HEK293 (cell line): ENCODE measurements around the gene MEX3A.

Experiments
- CTCF ChIA-PET: fragments of 350-600 bp; formaldehyde crosslinking; extraction: SDS; loops from one replicate; lab custom pipeline; 2021; ENCODE audit warnings: antibody characterized with exemption; lab: Yijun Ruan, JAX
- POLR2A ChIA-PET: fragments of 300-600 bp; formaldehyde crosslinking; extraction: SDS; loops from one replicate; lab custom pipeline; 2020; ENCODE audit warnings: antibody characterized with exemption, inconsistent platforms; lab: Yijun Ruan, JAX
- H3K27ac ChIP-seq: fragments of 200-500 bp; sonication (Bioruptor generic); 2 replicates; pipeline ENCODE4 v1.5.1; 2014; ENCODE audit warnings: low read depth, low read length, control low read depth, inconsistent platforms; ENCODE audit errors: extremely low read depth
- H3K36me3 ChIP-seq, 2 experiments: fragments of 200-500 bp in 1 of 2; sonication (Bioruptor generic) in 1 of 2; 1 replicate in 1 of 2; 2 replicates in 1 of 2; pipeline ENCODE4 v1.5.1; 2014 to 2017; ENCODE audit warnings: inconsistent platforms in 2 of 2, low read length in 2 of 2; ENCODE audit not compliant: control insufficient read depth in 2 of 2, insufficient read depth in 1 of 2
- H3K4me1 ChIP-seq: fragments of 200-500 bp; sonication (Bioruptor generic); 2 replicates; pipeline ENCODE4 v1.5.1; 2014; ENCODE audit warnings: mild to moderate bottlenecking, low read length, inconsistent platforms; ENCODE audit not compliant: control insufficient read depth, insufficient read depth
- H3K4me3 ChIP-seq: 2 replicates; pipeline ENCODE4 v1.5.1; 2011; ENCODE audit warnings: low read depth, mild to moderate bottlenecking, control low read depth, low read length, moderate library complexity
- H3K9me3 ChIP-seq: fragments of 200-500 bp; sonication (Bioruptor generic); 2 replicates; pipeline ENCODE4 v1.5.1; 2014; ENCODE audit warnings: low read depth, low read length, inconsistent platforms; ENCODE audit not compliant: control insufficient read depth, insufficient read depth
- FEZF1 ChIP-seq: fragments of 450-650 bp; formaldehyde crosslinking; IDR thresholded peaks from 2 replicates; pipeline ENCODE4 v1.5.1; 2016; ENCODE audit warnings: missing biosample characterization, missing genetic modification characterization
- GFI1B ChIP-seq: fragments of 450-650 bp; formaldehyde crosslinking; IDR thresholded peaks from 2 replicates; pipeline ENCODE4 v1.5.1; 2016; ENCODE audit warnings: missing biosample characterization, missing genetic modification characterization
- PRDM1 ChIP-seq: fragments of 450-650 bp; formaldehyde crosslinking; IDR thresholded peaks from 2 replicates; pipeline ENCODE4; 2016; ENCODE audit warnings: missing biosample characterization, missing genetic modification characterization
- ZBTB17 ChIP-seq: fragments of 450-650 bp; formaldehyde crosslinking; IDR thresholded peaks from 2 replicates; pipeline ENCODE4 v1.5.1; 2016; ENCODE audit warnings: missing biosample characterization, missing genetic modification characterization
- ZBTB21 ChIP-seq: fragments of 450-650 bp; formaldehyde crosslinking; IDR thresholded peaks from 2 replicates; pipeline ENCODE4 v1.5.1; 2017; ENCODE audit warnings: missing biosample characterization, missing genetic modification characterization
- ZNF132 ChIP-seq: fragments of 450-650 bp; formaldehyde crosslinking; IDR thresholded peaks from 2 replicates; pipeline ENCODE4 v1.5.1; 2017; ENCODE audit warnings: missing biosample characterization, missing genetic modification characterization, borderline replicate concordance
- ZNF18 ChIP-seq: fragments of 450-650 bp; formaldehyde crosslinking; IDR thresholded peaks from 2 replicates; pipeline ENCODE4 v1.5.1; 2016; ENCODE audit warnings: missing biosample characterization, missing genetic modification characterization
- ZNF214 ChIP-seq: fragments of 450-650 bp; formaldehyde crosslinking; IDR thresholded peaks from 2 replicates; pipeline ENCODE4 v1.5.1; 2017; ENCODE audit warnings: missing biosample characterization, mild to moderate bottlenecking, missing genetic modification characterization, borderline replicate concordance
- ZNF37A ChIP-seq: fragments of 450-650 bp; IDR thresholded peaks from 2 replicates; pipeline ENCODE4 v1.5.1; 2018; ENCODE audit warnings: missing biosample characterization, missing genetic modification characterization
- ZNF391 ChIP-seq: fragments of 450-650 bp; formaldehyde crosslinking; IDR thresholded peaks from 2 replicates; pipeline ENCODE4 v1.5.1; 2016; ENCODE audit warnings: low read depth, missing biosample characterization, missing genetic modification characterization, borderline replicate concordance
- ZNF518A ChIP-seq: fragments of 450-650 bp; formaldehyde crosslinking; conservative IDR thresholded peaks from 2 replicates; pipeline ENCODE4 v1.5.1; 2016; ENCODE audit warnings: low read depth, missing biosample characterization, missing genetic modification characterization
- ZNF544 ChIP-seq: fragments of 450-650 bp; formaldehyde crosslinking; IDR thresholded peaks from 2 replicates; pipeline ENCODE4 v1.5.0; 2017; ENCODE audit warnings: missing biosample characterization, missing genetic modification characterization
- ZNF558 ChIP-seq: fragments of 450-650 bp; formaldehyde crosslinking; IDR thresholded peaks from 2 replicates; pipeline ENCODE4 v1.5.1; 2016; ENCODE audit warnings: missing biosample characterization, missing genetic modification characterization
- ZNF76 ChIP-seq: fragments of 450-650 bp; formaldehyde crosslinking; IDR thresholded peaks from 2 replicates; pipeline ENCODE4; 2016; ENCODE audit warnings: low read depth, missing biosample characterization, missing genetic modification characterization, borderline replicate concordance
- ZNF830 ChIP-seq: fragments of 450-650 bp; IDR thresholded peaks from 2 replicates; pipeline ENCODE4 v1.5.0; 2018; ENCODE audit warnings: missing biosample characterization, missing genetic modification characterization, low read depth, mild to moderate bottlenecking, moderate library complexity
- ZNF837 ChIP-seq: fragments of 450-650 bp; formaldehyde crosslinking; IDR thresholded peaks from 2 replicates; pipeline ENCODE4 v1.5.1; 2016; ENCODE audit warnings: missing biosample characterization, missing genetic modification characterization
- TF ChIP-seq, protein P1 (sequence below): fragments of 450-650 bp; IDR thresholded peaks from 2 replicates; pipeline ENCODE4 v1.5.1; 2018; ENCODE audit warnings: missing biosample characterization, mild to moderate bottlenecking, missing genetic modification characterization

The MEX3A gene

GRCh38 chr1:156065212-156065611 is 17.1 kb downstream of the MEX3A start (continued):
- TF ChIP-seq ZNF518A (tag by site-specific recombination) (no peak), ZNF18 (tag by site-specific recombination) (peak; percentile 63; the same call in 1 of the 2 replicates)
- TF ChIP-seq, protein P1, sequence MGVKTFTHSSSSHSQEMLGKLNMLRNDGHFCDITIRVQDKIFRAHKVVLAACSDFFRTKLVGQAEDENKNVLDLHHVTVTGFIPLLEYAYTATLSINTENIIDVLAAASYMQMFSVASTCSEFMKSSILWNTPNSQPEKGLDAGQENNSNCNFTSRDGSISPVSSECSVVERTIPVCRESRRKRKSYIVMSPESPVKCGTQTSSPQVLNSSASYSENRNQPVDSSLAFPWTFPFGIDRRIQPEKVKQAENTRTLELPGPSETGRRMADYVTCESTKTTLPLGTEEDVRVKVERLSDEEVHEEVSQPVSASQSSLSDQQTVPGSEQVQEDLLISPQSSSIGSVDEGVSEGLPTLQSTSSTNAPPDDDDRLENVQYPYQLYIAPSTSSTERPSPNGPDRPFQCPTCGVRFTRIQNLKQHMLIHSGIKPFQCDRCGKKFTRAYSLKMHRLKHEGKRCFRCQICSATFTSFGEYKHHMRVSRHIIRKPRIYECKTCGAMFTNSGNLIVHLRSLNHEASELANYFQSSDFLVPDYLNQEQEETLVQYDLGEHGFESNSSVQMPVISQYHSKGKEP, result no peak

DNA sequence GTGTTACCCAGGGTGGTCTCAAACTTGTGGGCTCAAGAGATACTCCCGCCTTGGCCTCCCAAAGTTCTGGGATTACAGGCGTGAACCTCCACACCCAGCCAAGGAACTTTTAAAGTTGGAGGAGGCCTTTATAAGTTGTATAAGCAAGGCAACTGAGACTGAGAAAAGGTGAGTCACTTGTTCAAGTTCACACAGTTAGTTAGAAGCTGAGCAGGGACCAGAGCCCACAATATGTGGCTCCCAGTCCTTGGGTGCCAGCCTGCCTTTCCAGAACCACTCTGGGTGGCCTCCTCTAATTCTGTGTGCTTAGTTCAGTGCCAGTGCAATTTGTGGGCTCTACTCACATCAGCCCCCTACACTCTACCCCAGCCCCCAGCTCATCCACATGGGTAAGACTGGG is 17.6 kb downstream of the MEX3A start:
- Histone ChIP-seq H3K36me3 (no peaks in the 10 kb centered on the region), H3K9me3 (no peaks in the 10 kb centered on the region), H3K27ac (no peak overlapping the region), H3K4me1 (peaks cover 4% of the 10 kb centered on the region; the same call in 1 of the 2 replicates), H3K4me3 (no peak overlapping the region)
- CTCF ChIA-PET, result interaction anchor here (0.5 to 7.2 kb wide), 17 partner anchors 9 to 254 kb away, joined by 3 to 65 read pairs (median 5); partner anchors contain the start of genes KHDC4, SSR2 and UBQLN4
- no peak for TF ChIP-seq ZNF544
- no peak for TF ChIP-seq ZNF837 (tag by site-specific recombination)
- no peak for TF ChIP-seq PRDM1 (tag by site-specific recombination)
- TF ChIP-seq GFI1B (tag by site-specific recombination), result no peak
- TF ChIP-seq ZBTB17 (tag by site-specific recombination), result no peak
- no peak for TF ChIP-seq ZNF558 (tag by site-specific recombination)
- no peak for TF ChIP-seq ZNF214
- TF ChIP-seq ZNF391 (tag by site-specific recombination), result no peak
- no peak for TF ChIP-seq ZNF132 (tag by site-specific recombination)
- no peak for TF ChIP-seq ZNF37A (tag by site-specific recombination)
- TF ChIP-seq ZBTB21 (tag by site-specific recombination), result no peak
- no peak for TF ChIP-seq ZNF830 (tag by site-specific recombination)
- no peak for TF ChIP-seq FEZF1
- no peak for TF ChIP-seq ZNF76 (tag by site-specific recombination)
- POLR2A ChIA-PET, result interaction anchor here (0.5 kb wide), 1 partner anchor 233 kb away, joined by 7 read pairs; no protein-coding TSS in a partner anchor
